ENCODE measurements around the gene PPP1R3G.

Gene PPP1R3G

GRCh38 chr6:5094327-5094726 lies 9.2 kb downstream of the PPP1R3G start:
- no peak for DNase-seq (ENCODE audit: low spot score)

GRCh38 chr6:5095236-5095635 lies 10.1 kb downstream of the PPP1R3G start:
- DNase-seq (ENCODE audit: low spot score), result no peak

GRCh38 chr6:5096482-5096881 lies 11.3 kb downstream of the PPP1R3G start:
- no peak for DNase-seq (ENCODE audit: low spot score)

- DNase-seq (ENCODE audit: low spot score), result no peak
Observed at GRCh38 chr6:5098501-5099270, 13.5 kb downstream of the PPP1R3G start.

GRCh38 chr6:5099537-5099936 lies 14.4 kb downstream of the PPP1R3G start:
- DNase-seq (ENCODE audit: low spot score), result no peak

GRCh38 chr6:5100806-5101205 lies 15.7 kb downstream of the PPP1R3G start:
- no peak for DNase-seq (ENCODE audit: low spot score)

GRCh38 chr6:5102267-5102970 lies 17.3 kb downstream of the PPP1R3G start:
- DNase-seq (ENCODE audit: low spot score), result no peak

GRCh38 chr6:5103250-5103649 lies 18.1 kb downstream of the PPP1R3G start:
- DNase-seq (ENCODE audit: low spot score), result no peak

- no peak for DNase-seq (ENCODE audit: low spot score)
Observed at GRCh38 chr6:5104667-5105066, 19.5 kb downstream of the PPP1R3G start.

- no peak for DNase-seq (ENCODE audit: low spot score)
Observed at GRCh38 chr6:5105146-5105545, 20.0 kb downstream of the PPP1R3G start.

GRCh38 chr6:5107341-5107740 lies 22.2 kb downstream of the PPP1R3G start:
- DNase-seq (ENCODE audit: low spot score), result no peak

GRCh38 chr6:5108068-5108467 lies 22.9 kb downstream of the PPP1R3G start:
- no peak for DNase-seq (ENCODE audit: low spot score)

- no peak for DNase-seq (ENCODE audit: low spot score)
Observed at GRCh38 chr6:5108536-5109150, 23.5 kb downstream of the PPP1R3G start.

GRCh38 chr6:5109436-5109835 lies 24.3 kb downstream of the PPP1R3G start:
- no peak for DNase-seq (ENCODE audit: low spot score)

GRCh38 chr6:5110246-5110645 lies 25.1 kb downstream of the PPP1R3G start:
- DNase-seq (ENCODE audit: low spot score), result no peak

GRCh38 chr6:5111626-5112025 lies 26.5 kb downstream of the PPP1R3G start:
- DNase-seq (ENCODE audit: low spot score), result no peak

- DNase-seq (ENCODE audit: low spot score), result no peak
Observed at GRCh38 chr6:5112066-5112799, 27.1 kb downstream of the PPP1R3G start.

GRCh38 chr6:5113096-5113495 lies 28.0 kb downstream of the PPP1R3G start:
- DNase-seq (ENCODE audit: low spot score), result no peak

- no peak for DNase-seq (ENCODE audit: low spot score)
Observed at GRCh38 chr6:5115168-5115567, 30.0 kb downstream of the PPP1R3G start.

GRCh38 chr6:5116243-5116991 lies 31.3 kb downstream of the PPP1R3G start:
- DNase-seq (ENCODE audit: low spot score), result no peak

- DNase-seq (ENCODE audit: low spot score), result no peak
Observed at GRCh38 chr6:5119090-5119951, 34.2 kb downstream of the PPP1R3G start.

Data from hematopoietic multipotent progenitor cell treated with erythropoietin and hydrocortisone succinate and interleukin-3 and kit ligand, for 15 days (in vitro differentiated cells).